GM12892 (cell line): ENCODE data around the gene ARSH.
"Not testable (repeated sequence)": the region's sequence is repeated elsewhere in the genome, so short reads cannot be mapped to it uniquely, and the experiment has no call there.

Source experiments
- DNase-seq: peaks from one replicate; pipeline ENCODE4 v3.0.0; 2011; ENCODE audit not compliant: insufficient read length
- FAIRE-seq: peaks from 2 replicates; lab custom pipeline; 2011; peaks lifted over from hg19 to GRCh38; lab: Jason Lieb, UNC
- POLR2A ChIP-seq: IDR thresholded peaks from 2 replicates; pipeline ENCODE4 v1.6.1; 2011; ENCODE audit warnings: low read depth, low read length, control low read depth
- POLR2AphosphoS5 ChIP-seq: IDR thresholded peaks from 2 replicates; pipeline ENCODE4 v1.6.1; 2011; ENCODE audit warnings: low read depth, low read length, control low read depth
- TAF1 ChIP-seq: IDR thresholded peaks from 2 replicates; pipeline ENCODE4 v1.6.1; 2011; ENCODE audit warnings: low read depth, mild to moderate bottlenecking, control low read depth, low read length, borderline replicate concordance

The ARSH gene

DNA sequence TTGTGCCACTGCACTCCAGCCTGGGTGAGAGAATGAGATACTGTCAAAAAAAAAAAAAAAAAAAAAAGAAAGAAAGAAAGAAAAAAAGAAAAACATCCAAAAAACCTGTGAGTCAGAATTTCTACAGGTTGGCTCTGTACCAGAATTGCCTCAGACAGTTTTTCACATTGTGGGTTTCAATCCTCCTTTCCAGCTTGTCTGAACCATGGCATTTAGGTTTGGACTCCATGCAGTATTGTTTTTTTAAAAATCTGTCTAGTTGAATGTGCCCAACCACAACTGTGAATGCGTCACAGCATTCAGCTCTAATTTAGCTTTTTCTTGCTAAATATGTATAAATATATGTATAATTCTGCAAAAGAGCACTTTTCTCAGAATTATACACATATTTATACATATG is 31.4 kb upstream of the ARSH start:
- FAIRE-seq (no peak), DNase-seq (no peak)

GRCh38 chrX:2978639-2979038 is 27.7 kb upstream of the ARSH start:
- DNase-seq, FAIRE-seq: not testable (repeated sequence)

More for the DNA sequence above, 31.4 kb upstream of the ARSH start:
- no peak for TF ChIP-seq TAF1
- TF ChIP-seq POLR2A: no peak
- TF ChIP-seq POLR2AphosphoS5: no peak

DNA sequence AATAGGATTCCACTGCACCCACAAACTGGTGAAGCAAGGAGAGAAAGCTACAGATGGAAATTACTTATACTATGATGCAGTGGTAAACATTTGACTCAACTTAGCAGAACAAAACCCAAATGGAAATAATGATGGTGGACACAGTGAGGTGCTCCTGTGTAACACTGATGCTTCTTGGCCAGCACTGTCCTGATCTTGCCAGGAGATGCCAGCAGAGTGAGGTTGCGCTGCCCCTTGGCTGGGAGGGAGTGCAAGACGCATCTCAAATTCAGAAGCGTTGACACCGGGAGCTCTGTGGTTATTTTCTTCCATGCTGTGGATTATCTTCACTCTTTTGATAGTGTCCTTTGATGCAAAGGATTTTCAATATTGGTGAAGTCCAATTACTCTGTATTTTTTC is 22.0 kb upstream of the ARSH start:
- FAIRE-seq (no peak), DNase-seq (no peak)
- TF ChIP-seq TAF1 (no peak), POLR2A (no peak), POLR2AphosphoS5 (no peak)

DNA sequence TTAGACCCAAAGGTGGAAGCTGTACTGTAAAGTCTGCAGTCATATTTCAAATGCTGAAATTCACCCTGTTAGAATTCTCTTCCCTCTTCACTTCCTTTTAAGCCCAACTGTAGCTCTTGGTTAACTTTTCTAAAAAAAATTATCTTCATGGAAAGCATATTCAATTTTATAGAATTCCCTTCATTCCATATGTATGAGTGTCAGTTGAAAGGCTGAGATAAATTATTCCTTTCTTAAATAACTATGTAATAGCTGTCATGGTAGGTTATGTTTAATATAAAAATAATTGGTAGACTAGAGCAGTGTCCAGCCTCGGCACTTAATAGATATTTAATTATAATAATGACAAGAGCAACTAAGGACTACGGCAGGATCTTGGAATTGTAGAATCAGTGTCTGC is 16.8 kb upstream of the ARSH start:
- FAIRE-seq: no peak
- TF ChIP-seq POLR2A (no peak), POLR2AphosphoS5 (no peak), TAF1 (no peak)
- DNase-seq: no peak

GRCh38 chrX:3010532-3010931 is 4.2 kb downstream of the ARSH start:
- FAIRE-seq (no peak), DNase-seq (no peak)
- TF ChIP-seq POLR2A: no peak
- TF ChIP-seq TAF1: no peak
- no peak for TF ChIP-seq POLR2AphosphoS5

DNA sequence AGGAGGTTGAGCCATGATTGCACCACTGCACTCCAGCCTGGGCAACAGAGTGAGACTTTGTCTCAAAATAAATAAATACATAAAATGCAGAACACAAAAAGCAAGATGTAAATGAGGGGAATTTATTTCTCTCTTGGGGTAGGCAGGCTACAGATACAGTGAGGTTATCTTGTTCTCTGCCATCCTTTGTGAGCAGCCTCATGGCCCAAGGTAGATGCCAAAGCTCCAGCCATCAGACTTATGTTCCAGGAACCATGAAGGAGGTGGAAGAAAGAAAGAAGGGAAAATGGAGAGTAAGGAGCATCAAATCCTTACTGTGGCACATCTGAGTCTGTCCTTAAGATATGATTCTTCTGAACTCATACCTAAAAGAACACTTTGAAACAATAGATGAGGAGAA is 11.1 kb downstream of the ARSH start:
- DNase-seq (no peak), FAIRE-seq (no peak)
- no peak for TF ChIP-seq POLR2A
- TF ChIP-seq TAF1: no peak
- TF ChIP-seq POLR2AphosphoS5: no peak

- DNase-seq (no peak), FAIRE-seq (no peak)
- no peak for TF ChIP-seq POLR2AphosphoS5
- TF ChIP-seq POLR2A: no peak
- no peak for TF ChIP-seq TAF1
Observed at GRCh38 chrX:3024176-3024575, 17.8 kb downstream of the ARSH start.

- no peak for FAIRE-seq
- TF ChIP-seq POLR2AphosphoS5: no peak
- TF ChIP-seq POLR2A: no peak
- no peak for TF ChIP-seq TAF1
- no peak for DNase-seq
Observed at GRCh38 chrX:3026074-3026815, 19.9 kb downstream of the ARSH start.

DNA sequence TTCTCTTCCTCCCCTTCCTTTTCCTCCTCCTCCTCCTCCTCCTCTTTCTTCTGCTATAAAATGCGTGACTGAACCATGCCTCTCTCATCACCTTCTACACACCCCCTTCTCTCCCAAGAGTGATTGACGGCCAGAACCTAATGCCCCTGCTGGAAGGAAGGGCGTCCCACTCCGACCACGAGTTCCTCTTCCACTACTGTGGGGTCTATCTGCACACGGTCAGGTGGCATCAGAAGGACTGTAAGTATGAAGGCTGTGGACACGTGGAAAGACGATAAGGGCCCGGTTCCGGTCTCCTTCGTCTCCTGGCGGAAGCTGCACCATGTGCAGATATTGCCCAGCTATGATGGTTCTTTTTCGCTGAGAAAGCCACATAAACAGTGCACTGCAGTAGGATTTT is 22.8 kb downstream of the ARSH start:
- TF ChIP-seq POLR2A (no peak), TAF1 (no peak), POLR2AphosphoS5 (no peak)
- no peak for FAIRE-seq
- DNase-seq: no peak

DNA sequence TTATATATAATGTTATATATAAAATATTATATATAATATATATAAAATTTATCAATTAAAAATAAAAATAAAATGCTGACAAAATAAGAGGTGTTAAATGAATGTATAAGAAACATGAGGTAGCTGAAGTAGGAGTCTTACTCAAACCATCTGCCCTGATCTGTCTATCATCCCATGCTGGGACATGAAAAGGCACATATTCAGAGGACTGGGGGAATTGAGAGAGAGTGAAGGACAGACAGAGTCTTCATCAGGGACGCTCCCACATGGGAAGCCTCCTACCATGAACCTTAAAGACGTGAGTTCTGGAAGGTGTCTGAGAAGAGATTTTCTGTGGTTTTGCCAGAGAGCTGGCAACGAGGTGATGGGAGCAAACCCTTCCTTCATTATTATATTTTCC is 30.9 kb downstream of the ARSH start:
- TF ChIP-seq TAF1 (no peak), POLR2AphosphoS5 (no peak), POLR2A (no peak)
- FAIRE-seq: no peak
- no peak for DNase-seq

DNA sequence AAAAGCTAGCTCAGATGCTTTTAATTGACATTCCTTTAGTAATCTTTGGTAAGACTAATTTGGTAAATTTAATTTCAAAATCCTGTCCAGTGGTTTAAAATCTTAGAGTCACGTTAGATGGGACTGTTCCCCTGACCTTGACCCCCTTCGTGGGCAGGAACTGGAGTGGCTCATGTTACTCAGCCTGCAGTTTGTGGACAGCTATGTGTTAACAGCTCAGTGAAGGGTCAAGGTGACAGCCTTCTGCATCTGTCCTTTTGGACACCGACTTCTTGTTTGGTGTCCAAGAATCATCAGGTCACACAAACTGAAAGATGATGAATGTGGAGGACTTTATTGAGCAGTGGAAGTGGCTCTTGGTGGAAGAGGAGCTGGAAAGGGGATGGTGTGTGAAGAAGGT is 37.9 kb downstream of the ARSH start:
- TF ChIP-seq TAF1: no peak
- no peak for DNase-seq
- no peak for FAIRE-seq

DNA sequence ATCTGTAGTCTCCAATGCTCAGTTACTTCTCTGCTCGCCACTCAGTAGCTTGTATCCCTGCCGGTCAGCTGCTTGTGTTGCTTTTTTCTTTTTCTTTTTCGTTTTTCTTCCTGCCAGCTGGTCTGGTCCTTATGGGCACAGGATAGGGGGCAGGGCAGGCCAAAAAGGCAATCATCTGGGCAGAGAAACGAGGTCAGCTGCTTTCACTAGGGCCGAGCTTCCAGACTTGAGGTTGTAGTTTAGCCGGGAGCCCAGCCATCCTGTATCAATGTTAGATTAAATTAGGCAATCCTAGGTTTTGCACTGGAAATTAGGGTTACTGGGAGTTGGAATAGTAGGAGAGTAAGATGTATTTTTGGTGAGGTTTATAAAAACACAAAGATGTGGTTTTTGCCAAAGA is 38.3 kb downstream of the ARSH start:
- DNase-seq: no peak
- TF ChIP-seq TAF1: no peak
- no peak for TF ChIP-seq POLR2AphosphoS5
- no peak for TF ChIP-seq POLR2A
- FAIRE-seq: no peak
